ENCODE data around the gene SLC34A1. TPM values are rescaled to one million over a fixed set of nuclear protein-coding genes. Genes with fewer than 3 reads are reported as not detected.

SLC34A1 gene
- total and polyA plus RNA-seq, 2 of the 13 experiments (the other 11 are each of a cell fraction or from before 2014, with no cell fraction given) = 0.03 to 0.20 TPM

DNA sequence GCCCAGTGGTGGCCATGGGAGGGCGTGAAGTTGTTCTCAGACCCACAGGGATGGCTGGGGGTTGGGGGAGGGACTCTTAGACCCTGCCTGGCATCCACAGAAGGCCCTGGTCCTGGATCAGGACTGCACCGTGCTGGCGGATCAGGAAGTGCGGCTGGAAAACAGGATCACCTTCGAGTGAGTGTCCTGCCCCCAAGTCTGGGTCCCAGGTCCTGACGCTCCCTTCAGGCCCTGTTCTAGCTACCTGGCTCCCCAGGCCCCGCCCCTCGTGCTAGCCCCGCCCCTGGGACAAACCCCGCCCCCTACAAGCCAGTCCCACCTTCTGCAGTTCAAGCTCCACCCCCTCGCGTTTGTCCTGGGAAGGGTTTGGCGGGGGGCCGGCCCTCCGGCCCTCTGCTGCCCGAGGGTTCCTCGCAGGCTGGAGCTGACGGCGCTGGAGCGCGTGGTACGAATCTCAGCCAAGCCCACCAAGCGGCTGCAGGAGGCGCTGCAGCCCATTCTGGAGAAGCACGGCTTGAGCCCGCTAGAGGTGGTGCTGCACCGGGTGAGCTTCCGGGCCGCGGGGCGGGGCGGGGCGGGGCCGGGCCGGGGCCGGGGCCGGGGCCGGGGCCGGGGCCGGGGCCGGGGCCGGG is 13.6 kb upstream of the SLC34A1 start (continued):
- TF ChIP-seq, protein P1, sequence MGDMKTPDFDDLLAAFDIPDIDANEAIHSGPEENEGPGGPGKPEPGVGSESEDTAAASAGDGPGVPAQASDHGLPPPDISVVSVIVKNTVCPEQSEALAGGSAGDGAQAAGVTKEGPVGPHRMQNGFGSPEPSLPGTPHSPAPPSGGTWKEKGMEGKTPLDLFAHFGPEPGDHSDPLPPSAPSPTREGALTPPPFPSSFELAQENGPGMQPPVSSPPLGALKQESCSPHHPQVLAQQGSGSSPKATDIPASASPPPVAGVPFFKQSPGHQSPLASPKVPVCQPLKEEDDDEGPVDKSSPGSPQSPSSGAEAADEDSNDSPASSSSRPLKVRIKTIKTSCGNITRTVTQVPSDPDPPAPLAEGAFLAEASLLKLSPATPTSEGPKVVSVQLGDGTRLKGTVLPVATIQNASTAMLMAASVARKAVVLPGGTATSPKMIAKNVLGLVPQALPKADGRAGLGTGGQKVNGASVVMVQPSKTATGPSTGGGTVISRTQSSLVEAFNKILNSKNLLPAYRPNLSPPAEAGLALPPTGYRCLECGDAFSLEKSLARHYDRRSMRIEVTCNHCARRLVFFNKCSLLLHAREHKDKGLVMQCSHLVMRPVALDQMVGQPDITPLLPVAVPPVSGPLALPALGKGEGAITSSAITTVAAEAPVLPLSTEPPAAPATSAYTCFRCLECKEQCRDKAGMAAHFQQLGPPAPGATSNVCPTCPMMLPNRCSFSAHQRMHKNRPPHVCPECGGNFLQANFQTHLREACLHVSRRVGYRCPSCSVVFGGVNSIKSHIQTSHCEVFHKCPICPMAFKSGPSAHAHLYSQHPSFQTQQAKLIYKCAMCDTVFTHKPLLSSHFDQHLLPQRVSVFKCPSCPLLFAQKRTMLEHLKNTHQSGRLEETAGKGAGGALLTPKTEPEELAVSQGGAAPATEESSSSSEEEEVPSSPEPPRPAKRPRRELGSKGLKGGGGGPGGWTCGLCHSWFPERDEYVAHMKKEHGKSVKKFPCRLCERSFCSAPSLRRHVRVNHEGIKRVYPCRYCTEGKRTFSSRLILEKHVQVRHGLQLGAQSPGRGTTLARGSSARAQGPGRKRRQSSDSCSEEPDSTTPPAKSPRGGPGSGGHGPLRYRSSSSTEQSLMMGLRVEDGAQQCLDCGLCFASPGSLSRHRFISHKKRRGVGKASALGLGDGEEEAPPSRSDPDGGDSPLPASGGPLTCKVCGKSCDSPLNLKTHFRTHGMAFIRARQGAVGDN (CRISPR knock-in tag; IDR thresholded peaks at IDR 0.05) = peak; percentile 89
- no peak for TF ChIP-seq ATM (IDR thresholded peaks at IDR 0.05; ENCODE audit: borderline replicate concordance)
- TF ChIP-seq ZNF549 (CRISPR knock-in tag; IDR thresholded peaks at IDR 0.05) = no peak
- no peak for TF ChIP-seq ZNF30 (CRISPR knock-in tag; IDR thresholded peaks at IDR 0.05)
- peak; percentile 79; the same call in 1 of the 2 replicates for TF ChIP-seq ZNF331 (CRISPR knock-in tag; IDR thresholded peaks at IDR 0.05)
- peak; percentile 69 for TF ChIP-seq YY1 (IDR thresholded peaks at IDR 0.05; ENCODE audit: insufficient read depth, insufficient replicate concordance, low read depth, low read length)
- 0 out of 2 replicates have a peak, but pooled peaks have one; percentile 6 for TF ChIP-seq ZNF629 (CRISPR knock-in tag; conservative IDR thresholded peaks at IDR 0.05)
- no peak for TF ChIP-seq SP1 (IDR thresholded peaks at IDR 0.05)
- peak; percentile 49; the same call in 1 of the 2 replicates for TF ChIP-seq SP1 (CRISPR knock-in tag; IDR thresholded peaks at IDR 0.05)
- no peak for TF ChIP-seq RARG (CRISPR knock-in tag; IDR thresholded peaks at IDR 0.05; ENCODE audit: low read depth)
- TF ChIP-seq, protein P2, sequence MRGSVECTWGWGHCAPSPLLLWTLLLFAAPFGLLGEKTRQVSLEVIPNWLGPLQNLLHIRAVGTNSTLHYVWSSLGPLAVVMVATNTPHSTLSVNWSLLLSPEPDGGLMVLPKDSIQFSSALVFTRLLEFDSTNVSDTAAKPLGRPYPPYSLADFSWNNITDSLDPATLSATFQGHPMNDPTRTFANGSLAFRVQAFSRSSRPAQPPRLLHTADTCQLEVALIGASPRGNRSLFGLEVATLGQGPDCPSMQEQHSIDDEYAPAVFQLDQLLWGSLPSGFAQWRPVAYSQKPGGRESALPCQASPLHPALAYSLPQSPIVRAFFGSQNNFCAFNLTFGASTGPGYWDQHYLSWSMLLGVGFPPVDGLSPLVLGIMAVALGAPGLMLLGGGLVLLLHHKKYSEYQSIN (CRISPR knock-in tag; IDR thresholded peaks at IDR 0.05; ENCODE audit: borderline replicate concordance) = no peak
- no peak for TF ChIP-seq AHDC1 (CRISPR knock-in tag; IDR thresholded peaks at IDR 0.05; ENCODE audit: borderline replicate concordance)
- no peak for TF ChIP-seq ZNF253 (CRISPR knock-in tag; IDR thresholded peaks at IDR 0.05; ENCODE audit: borderline replicate concordance)
- peak; percentile 39; the same call in 1 of the 2 replicates for TF ChIP-seq KMT2B (CRISPR knock-in tag; IDR thresholded peaks at IDR 0.05)
- no peak for TF ChIP-seq ZNF17 (CRISPR knock-in tag; IDR thresholded peaks at IDR 0.05)
- no peak for TF ChIP-seq TMF1 (CRISPR knock-in tag; IDR thresholded peaks at IDR 0.05; ENCODE audit: low read depth)
- no peak for TF ChIP-seq RFX1 (IDR thresholded peaks at IDR 0.05)
- no peak for TF ChIP-seq EZH2 (conservative IDR thresholded peaks at IDR 0.05; ENCODE audit: low read depth, low read length)
- no peak for TF ChIP-seq TEAD2 (CRISPR knock-in tag; IDR thresholded peaks at IDR 0.05)
